Epithelial cell of esophagus (primary cell): ENCODE measurements around the gene ABRACL.
"Not testable (repeated sequence)": the region's sequence is repeated elsewhere in the genome, so short reads cannot be mapped to it uniquely, and the experiment has no call there.

Experiments used
- DNase-seq: peaks from one replicate; pipeline ENCODE4 v3.0.0; 2010; ENCODE audit warnings: low read depth
- H3K4me3 ChIP-seq: 2 replicates; pipeline ENCODE4 v1.5.1; 2011; ENCODE audit warnings: mild to moderate bottlenecking, low read length, control low read depth
- TF ChIP-seq, protein P1 (sequence below): IDR thresholded peaks from 2 replicates; pipeline ENCODE4 v1.5.1; 2011; ENCODE audit warnings: low read depth, mild to moderate bottlenecking, low read length, control low read depth, inconsistent platforms; ENCODE audit not compliant: insufficient read depth; ENCODE audit errors: missing control alignments

The ABRACL gene

DNA sequence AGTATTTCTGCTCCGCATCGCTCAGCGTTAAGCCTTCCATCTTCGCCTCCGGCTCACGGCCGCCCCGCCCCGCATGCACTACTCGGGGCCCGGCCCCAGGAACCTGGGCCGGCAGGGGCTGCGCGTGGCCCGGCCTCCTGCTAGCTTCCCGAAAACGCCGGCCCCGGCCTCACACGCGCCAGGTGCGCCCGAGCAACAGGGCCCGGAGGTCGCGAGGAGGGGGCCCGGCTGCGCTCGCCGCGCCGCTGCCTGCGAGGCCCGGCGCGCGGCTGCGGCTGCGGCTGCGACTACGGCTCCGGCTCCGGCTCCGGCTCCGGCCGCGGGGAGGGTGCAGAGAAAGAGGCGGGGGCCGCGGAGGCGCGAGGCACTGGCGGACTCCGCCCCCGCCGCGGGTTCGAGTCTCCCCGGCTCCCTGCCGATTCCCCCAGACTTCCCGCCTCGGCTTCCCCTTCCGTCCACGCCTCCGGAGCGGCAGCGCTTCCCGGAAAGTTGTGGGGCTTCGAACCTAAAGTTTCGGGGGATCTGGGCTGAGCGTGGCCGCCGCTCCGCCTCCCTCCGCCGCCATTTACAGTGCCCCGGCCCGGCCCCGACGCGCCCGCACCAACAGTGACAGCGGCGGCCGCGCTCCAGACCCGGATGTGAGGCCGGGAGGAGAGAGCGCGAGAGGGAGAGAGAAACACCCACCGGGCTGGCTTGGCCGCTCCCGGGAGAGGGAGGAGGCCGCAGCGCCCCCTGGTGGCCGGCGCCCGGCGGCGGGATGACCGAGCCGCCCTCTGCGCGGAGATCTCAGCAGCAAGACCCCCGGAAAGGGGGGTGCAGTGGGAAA lies 40.7 kb upstream of the ABRACL start, which contains the start of gene REPS1:
Gene REPS1 (minus strand): TSS at position 611 of the 826 bp plus-strand sequence. CDS start 571 bp downstream, at position 40.
- peak; percentile 90 for DNase-seq
- TF ChIP-seq, protein P1, sequence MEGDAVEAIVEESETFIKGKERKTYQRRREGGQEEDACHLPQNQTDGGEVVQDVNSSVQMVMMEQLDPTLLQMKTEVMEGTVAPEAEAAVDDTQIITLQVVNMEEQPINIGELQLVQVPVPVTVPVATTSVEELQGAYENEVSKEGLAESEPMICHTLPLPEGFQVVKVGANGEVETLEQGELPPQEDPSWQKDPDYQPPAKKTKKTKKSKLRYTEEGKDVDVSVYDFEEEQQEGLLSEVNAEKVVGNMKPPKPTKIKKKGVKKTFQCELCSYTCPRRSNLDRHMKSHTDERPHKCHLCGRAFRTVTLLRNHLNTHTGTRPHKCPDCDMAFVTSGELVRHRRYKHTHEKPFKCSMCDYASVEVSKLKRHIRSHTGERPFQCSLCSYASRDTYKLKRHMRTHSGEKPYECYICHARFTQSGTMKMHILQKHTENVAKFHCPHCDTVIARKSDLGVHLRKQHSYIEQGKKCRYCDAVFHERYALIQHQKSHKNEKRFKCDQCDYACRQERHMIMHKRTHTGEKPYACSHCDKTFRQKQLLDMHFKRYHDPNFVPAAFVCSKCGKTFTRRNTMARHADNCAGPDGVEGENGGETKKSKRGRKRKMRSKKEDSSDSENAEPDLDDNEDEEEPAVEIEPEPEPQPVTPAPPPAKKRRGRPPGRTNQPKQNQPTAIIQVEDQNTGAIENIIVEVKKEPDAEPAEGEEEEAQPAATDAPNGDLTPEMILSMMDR = peak; percentile 44
- peak within 1 kb of the TSS; percentile 62 for H3K4me3 ChIP-seq

DNA sequence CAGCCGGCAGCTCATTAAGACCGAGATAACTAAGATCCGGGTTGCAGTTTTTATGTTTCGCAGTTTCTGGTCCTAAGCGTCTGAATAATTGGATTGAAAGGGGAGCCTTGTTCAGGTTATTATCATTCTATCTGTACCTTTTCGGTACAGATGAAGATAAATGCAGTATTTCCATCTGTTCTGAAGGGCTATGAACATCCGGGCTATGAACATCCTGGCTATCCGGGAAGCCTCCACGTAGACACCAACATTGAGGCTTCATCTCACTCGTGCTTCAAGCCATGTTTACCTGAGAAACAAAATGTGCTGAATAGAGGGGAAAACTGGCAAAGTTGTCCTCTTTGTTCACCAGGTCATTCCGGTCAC lies 40.1 kb upstream of the ABRACL start:
- peak overlapping the region; percentile 62 for H3K4me3 ChIP-seq
- DNase-seq = no peak
- TF ChIP-seq, protein P1 = no peak

DNA sequence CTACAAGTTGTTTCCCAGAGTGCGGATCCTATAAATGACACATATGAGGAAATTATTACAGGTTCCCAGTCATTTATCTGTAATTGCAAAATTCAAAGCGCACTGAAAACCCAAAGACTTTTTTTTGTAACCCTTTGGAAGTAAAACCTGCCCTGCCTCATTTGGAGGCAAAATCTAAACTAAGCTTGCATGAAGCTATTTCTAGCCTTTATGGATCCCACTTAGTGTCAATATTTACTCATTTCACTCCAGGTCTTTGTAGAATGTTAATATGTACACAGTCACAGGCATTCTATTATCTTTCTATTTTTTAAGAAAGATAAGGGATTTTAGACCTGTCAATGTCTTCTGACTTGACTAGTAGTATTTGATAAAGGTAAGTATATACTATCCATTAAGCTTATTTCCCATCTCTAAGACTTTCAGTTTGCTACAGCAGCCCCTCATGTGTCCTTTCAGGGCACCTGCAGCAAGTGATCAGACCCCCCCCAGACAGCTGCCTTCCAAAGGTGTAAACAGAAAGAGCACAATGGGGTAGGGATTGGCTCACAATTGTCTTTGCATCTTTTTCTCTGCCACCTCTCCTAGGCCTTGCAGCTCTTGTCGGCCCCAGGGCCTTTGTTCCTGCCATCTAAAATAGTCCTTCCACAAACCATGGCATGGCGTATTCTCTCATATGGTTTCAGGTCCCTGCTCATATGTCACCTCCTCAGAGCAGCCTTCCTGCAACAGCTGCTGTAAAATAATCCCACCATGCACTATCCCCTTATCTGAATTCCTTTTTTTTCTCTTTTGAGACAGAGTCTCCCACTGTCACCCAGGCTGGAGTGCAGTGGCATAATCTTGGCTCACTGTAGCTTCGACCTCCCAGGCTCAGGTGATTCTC lies 39.2 kb upstream of the ABRACL start:
- no peak overlapping the region for H3K4me3 ChIP-seq
- no peak for DNase-seq
- TF ChIP-seq, protein P1 = no peak

DNA sequence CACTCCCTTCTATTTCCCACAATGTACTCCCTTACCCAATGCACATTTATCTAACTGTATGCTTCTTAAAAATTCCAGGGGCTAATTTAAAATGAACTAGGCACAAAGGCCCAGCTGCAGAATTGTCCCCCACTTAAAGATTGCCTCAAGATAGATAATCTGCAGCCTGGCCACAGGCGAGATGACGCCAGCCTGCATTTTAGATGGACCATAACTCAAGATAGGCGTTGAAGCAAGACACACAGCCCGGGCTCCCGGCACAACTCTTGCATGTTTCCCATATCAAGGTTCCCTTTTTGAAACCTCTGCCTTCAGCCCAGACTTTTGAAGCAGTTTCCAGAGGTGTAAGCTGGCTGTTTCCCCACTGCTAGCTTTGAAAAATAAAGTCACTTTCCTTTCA lies 37.3 kb upstream of the ABRACL start:
- no peak overlapping the region for H3K4me3 ChIP-seq
- TF ChIP-seq, protein P1 = no peak
- DNase-seq = no peak

DNA sequence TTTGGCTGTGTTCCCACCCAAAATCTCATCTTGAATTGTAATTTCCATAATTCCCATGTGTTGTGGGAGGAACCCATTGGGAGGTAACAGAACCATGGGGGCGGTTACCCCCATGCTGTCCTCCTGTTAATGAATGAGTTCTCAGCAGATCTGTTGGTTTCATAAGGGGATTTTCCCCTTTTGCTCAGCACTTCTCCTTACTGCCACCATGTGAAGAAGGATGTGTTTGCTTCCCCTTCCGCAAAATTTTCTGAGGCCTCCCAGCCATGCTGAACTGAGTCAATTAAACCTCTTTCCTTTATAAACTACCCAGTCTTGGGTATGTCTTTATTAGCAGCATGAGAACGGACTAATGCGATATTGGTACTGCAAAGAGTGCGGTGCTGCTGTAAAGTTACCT lies 35.6 kb upstream of the ABRACL start:
- not testable (repeated sequence) for DNase-seq, H3K4me3 ChIP-seq

DNA sequence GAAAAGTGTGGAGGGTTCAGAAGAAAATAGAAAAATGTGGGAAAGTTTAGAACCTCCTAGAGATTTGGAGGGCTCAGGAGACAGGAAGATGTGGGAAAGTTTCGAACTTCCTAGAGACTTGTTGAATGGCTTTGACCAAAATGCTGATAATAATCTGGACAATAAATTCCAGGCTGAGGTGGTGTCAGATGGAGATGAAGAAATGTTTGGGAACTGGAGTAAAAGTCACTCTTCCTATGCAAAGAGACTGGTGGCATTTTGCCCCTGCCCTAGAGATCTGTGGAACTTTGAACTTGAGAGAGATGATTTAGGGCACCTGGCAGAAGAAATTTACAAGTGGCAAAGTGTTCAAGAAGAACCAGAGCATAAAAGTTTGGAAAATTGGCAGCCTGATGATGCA lies 35.1 kb upstream of the ABRACL start:
- not testable (repeated sequence) for DNase-seq, H3K4me3 ChIP-seq

DNA sequence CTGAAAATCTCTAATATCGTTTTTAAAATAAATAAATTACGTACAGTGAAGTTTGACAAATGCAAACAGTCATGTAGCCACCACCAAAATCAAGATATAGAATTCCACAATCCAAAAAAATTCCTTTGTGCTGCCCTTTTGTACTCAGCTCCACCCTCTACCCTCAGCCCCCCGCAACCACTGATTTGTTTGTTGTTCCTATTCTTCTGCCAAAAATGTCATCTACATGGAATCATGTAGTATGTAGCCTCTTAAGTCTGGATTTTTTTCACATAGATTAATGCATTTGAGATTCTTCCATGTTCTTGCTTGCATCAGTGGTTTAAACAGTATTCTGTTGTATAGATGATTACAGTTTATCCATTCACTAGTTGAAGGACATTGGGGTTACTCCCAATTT lies 32.0 kb upstream of the ABRACL start:
- DNase-seq = no peak
- H3K4me3 ChIP-seq = no peak overlapping the region
- TF ChIP-seq, protein P1 = no peak
